Tibial artery (tissue), 4 donors: ENCODE measurements around the gene WNT6.
A peak's percentile ranks its signal among the peaks of the same experiment; 100 is the strongest.

Experiments
- DNase-seq, 2 donors: peaks; one replicate each; pipeline ENCODE4 v3.0.0-alpha.2; 2019
- H3K27ac ChIP-seq, 2 donors: fragments of 200-600 bp; sonication (generic) in 1 of 2; 1 replicate in 1 of 2; 2 replicates in 1 of 2; pipeline ENCODE4 v1.5.1; 2018 to 2019; ENCODE audit warnings: mild to moderate bottlenecking in 1 of 2
- H3K27me3 ChIP-seq, 2 donors: fragments of 200-600 bp; sonication (generic) in 1 of 2; one replicate each; pipeline versions ENCODE4 v1.5.1 to v1.6.0; 2016 to 2019
- H3K36me3 ChIP-seq, 3 donors: fragments of 200-600 bp; sonication (generic) in 2 of 3; one replicate each; pipeline ENCODE4 v1.5.1; 2016 to 2019; ENCODE audit warnings: mild to moderate bottlenecking in 2 of 3
- H3K4me1 ChIP-seq, 4 donors: fragments of 200-600 bp; sonication (generic) in 2 of 4; 1 replicate in 3 of 4; 2 replicates in 1 of 4; pipeline ENCODE4 v1.5.1; 2016 to 2019
- H3K4me3 ChIP-seq, 2 donors: fragments of 200-600 bp; sonication (generic) in 1 of 2; 1 replicate in 1 of 2; 2 replicates in 1 of 2; pipeline ENCODE4 v1.5.1; 2018 to 2019; ENCODE audit warnings: mild to moderate bottlenecking in 2 of 2
- H3K9me3 ChIP-seq, 3 donors: fragments of 200-600 bp; sonication (generic) in 1 of 3; one replicate each; pipeline ENCODE4 v1.5.1; 2016 to 2019
- CTCF ChIP-seq, 2 experiments: fragments of 200-600 bp in 1 of 2; fragments of 450-650 bp in 1 of 2; IDR thresholded peaks; one replicate each; pipeline ENCODE4 v1.5.1; 2017 to 2019; ENCODE audit warnings: antibody characterized with exemption in 2 of 2, mild to moderate bottlenecking in 1 of 2, moderate library complexity in 1 of 2
- intact Hi-C: fragments of 100-400 bp; cut with DNase I; formaldehyde crosslinking; loops from one replicate; pipeline ENCODE4 v1.15.0; 2023; ENCODE audit warnings: low total_unique reads

The WNT6 gene

GRCh38 chr2:218888341-218888740 is 28.7 kb downstream of the WNT6 start:
- intact Hi-C loops = no loop called here
- Histone ChIP-seq H3K27me3 (peaks cover 0 to 31% of the 10 kb centered on the region in 2 donors), H3K36me3 (no peaks in the 10 kb centered on the region), H3K9me3 (no peaks in the 10 kb centered on the region), H3K4me3 (no peak overlapping the region), H3K4me1 (peaks cover 0 to 23% (median 18%) of the 10 kb centered on the region in 4 donors), H3K27ac (no peak overlapping the region)
- peak in 1 of 2 donors; percentile 43 for DNase-seq
- no peak for TF ChIP-seq CTCF (IDR thresholded peaks at IDR 0.05)

GRCh38 chr2:218889937-218890336 is 30.3 kb downstream of the WNT6 start:
- no peaks in the 10 kb centered on the region for H3K9me3 ChIP-seq
- H3K27ac ChIP-seq = no peak overlapping the region
- intact Hi-C loops = no loop called here
- peaks cover 0 to 17% (median 12%) of the 10 kb centered on the region in 4 donors for H3K4me1 ChIP-seq
- peak in 1 of 2 donors; percentile 40 for DNase-seq
- no peak for TF ChIP-seq CTCF (IDR thresholded peaks at IDR 0.05)
- H3K36me3 ChIP-seq = no peaks in the 10 kb centered on the region
- H3K27me3 ChIP-seq = peaks cover 4 to 28% of the 10 kb centered on the region in 2 donors
- no peak overlapping the region for H3K4me3 ChIP-seq

GRCh38 chr2:218890369-218890768 is 30.8 kb downstream of the WNT6 start:
- Histone ChIP-seq H3K4me1 (peaks cover 0 to 17% (median 12%) of the 10 kb centered on the region in 4 donors), H3K36me3 (no peaks in the 10 kb centered on the region), H3K9me3 (no peaks in the 10 kb centered on the region), H3K4me3 (no peak overlapping the region), H3K27ac (no peak overlapping the region), H3K27me3 (peaks cover 4 to 30% of the 10 kb centered on the region in 2 donors)
- intact Hi-C loops = no loop called here
- TF ChIP-seq CTCF (IDR thresholded peaks at IDR 0.05) = no peak
- peak in 1 of 2 donors; percentile 23 for DNase-seq

- H3K36me3 ChIP-seq = no peaks in the 10 kb centered on the region
- DNase-seq = peak in 1 of 2 donors; percentile 35
- H3K27me3 ChIP-seq = peaks cover 7 to 40% of the 10 kb centered on the region in 2 donors
- H3K4me3 ChIP-seq = no peak overlapping the region
- no peak overlapping the region for H3K27ac ChIP-seq
- no peak for TF ChIP-seq CTCF (IDR thresholded peaks at IDR 0.05)
- intact Hi-C loops = no loop called here
- no peaks in the 10 kb centered on the region for H3K9me3 ChIP-seq
- peaks cover 0 to 18% (median 14%) of the 10 kb centered on the region in 4 donors for H3K4me1 ChIP-seq
Measured at GRCh38 chr2:218891275-218892135, 31.9 kb downstream of the WNT6 start.

GRCh38 chr2:218892693-218893348 is 33.2 kb downstream of the WNT6 start:
- Histone ChIP-seq H3K4me3 (peak overlapping the region; percentile 34 to 48), H3K36me3 (no peaks in the 10 kb centered on the region), H3K27ac (no peak overlapping the region), H3K9me3 (no peaks in the 10 kb centered on the region), H3K4me1 (peaks cover 0 to 32% (median 27%) of the 10 kb centered on the region in 4 donors), H3K27me3 (peaks cover 7 to 53% of the 10 kb centered on the region in 2 donors)
- intact Hi-C loops = no loop called here
- peak; percentile 9 to 24 for TF ChIP-seq CTCF (IDR thresholded peaks at IDR 0.05)
- DNase-seq = no peak
